ENCODE results near the gene PDYN. TPM values are rescaled to one million over a fixed set of nuclear protein-coding genes. Genes with fewer than 3 reads are reported as not detected.

Gene PDYN
- total RNA-seq, 2 experiments from 2014 or later = not detected

DNA sequence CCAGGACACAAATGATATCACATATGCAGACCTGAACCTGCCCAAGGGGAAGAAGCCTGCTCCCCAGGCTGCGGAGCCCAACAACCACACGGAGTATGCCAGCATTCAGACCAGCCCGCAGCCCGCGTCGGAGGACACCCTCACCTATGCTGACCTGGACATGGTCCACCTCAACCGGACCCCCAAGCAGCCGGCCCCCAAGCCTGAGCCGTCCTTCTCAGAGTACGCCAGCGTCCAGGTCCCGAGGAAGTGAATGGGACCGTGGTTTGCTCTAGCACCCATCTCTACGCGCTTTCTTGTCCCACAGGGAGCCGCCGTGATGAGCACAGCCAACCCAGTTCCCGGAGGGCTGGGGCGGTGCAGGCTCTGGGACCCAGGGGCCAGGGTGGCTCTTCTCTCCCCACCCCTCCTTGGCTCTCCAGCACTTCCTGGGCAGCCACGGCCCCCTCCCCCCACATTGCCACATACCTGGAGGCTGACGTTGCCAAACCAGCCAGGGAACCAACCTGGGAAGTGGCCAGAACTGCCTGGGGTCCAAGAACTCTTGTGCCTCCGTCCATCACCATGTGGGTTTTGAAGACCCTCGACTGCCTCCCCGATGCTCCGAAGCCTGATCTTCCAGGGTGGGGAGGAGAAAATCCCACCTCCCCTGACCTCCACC lies 56.4 kb downstream of the PDYN start:
- no peaks in the 10 kb centered on the region for H3K9me3 Mint-ChIP-seq (ENCODE audit: insufficient read depth)

DNA sequence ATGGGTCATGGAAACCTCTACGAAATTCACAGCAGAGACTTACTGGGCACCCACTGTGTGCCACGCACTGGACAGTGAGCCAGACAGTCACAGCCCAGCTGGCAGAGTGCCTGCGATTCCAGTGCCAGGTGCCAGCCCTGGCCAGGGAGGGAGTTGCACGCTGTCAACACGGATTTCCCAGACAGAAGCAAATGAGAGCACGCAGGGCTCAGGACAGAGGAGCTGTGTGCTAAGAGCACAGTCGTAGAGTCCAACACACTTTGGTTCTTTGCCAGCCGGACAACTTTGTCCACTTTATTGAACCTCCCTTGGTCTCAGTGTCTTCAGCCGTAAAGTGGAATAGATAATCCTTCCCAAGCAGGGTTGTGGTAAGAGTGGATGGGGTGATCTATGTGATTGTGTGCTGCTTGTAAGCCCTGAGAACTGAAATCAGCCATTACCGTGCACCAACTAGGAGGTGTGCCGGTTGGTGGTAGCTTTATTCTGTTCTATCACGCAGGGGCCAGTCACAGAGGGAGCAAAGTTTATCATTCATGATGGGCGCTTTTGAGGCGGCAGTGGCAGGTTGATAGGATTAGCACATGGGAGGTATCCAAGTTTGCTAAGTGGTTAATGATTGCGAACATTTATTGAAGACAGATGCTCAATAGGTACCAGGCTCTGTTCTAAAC lies 58.0 kb downstream of the PDYN start:
- H3K27ac Mint-ChIP-seq = no peak overlapping the region
- H3K27me3 Mint-ChIP-seq (ENCODE audit: low read depth) = peaks cover 5% of the 10 kb centered on the region
- ChIA-PET POLR2A (no interaction called here), CTCF (no interaction called here)
- ATAC-seq = no peak
- no peak overlapping the region for H3K4me3 Mint-ChIP-seq
- DNase-seq = no peak
- no peaks in the 10 kb centered on the region for H3K4me1 Mint-ChIP-seq (ENCODE audit: low read depth)
- no peaks in the 10 kb centered on the region for H3K9me3 Mint-ChIP-seq (ENCODE audit: insufficient read depth)
- no peaks in the 10 kb centered on the region for H3K36me3 Mint-ChIP-seq (ENCODE audit: low read depth)

More for the DNA sequence above, 56.4 kb downstream of the PDYN start:
- no peak overlapping the region for H3K27ac Mint-ChIP-seq
- H3K4me1 Mint-ChIP-seq (ENCODE audit: low read depth) = no peaks in the 10 kb centered on the region
- ATAC-seq (no peak), DNase-seq (no peak)
- no peaks in the 10 kb centered on the region for H3K36me3 Mint-ChIP-seq (ENCODE audit: low read depth)
- ChIA-PET POLR2A (no interaction called here), CTCF (no interaction called here)
- no peak overlapping the region for H3K4me3 Mint-ChIP-seq
- H3K27me3 Mint-ChIP-seq (ENCODE audit: low read depth) = peaks cover 2% of the 10 kb centered on the region

DNA sequence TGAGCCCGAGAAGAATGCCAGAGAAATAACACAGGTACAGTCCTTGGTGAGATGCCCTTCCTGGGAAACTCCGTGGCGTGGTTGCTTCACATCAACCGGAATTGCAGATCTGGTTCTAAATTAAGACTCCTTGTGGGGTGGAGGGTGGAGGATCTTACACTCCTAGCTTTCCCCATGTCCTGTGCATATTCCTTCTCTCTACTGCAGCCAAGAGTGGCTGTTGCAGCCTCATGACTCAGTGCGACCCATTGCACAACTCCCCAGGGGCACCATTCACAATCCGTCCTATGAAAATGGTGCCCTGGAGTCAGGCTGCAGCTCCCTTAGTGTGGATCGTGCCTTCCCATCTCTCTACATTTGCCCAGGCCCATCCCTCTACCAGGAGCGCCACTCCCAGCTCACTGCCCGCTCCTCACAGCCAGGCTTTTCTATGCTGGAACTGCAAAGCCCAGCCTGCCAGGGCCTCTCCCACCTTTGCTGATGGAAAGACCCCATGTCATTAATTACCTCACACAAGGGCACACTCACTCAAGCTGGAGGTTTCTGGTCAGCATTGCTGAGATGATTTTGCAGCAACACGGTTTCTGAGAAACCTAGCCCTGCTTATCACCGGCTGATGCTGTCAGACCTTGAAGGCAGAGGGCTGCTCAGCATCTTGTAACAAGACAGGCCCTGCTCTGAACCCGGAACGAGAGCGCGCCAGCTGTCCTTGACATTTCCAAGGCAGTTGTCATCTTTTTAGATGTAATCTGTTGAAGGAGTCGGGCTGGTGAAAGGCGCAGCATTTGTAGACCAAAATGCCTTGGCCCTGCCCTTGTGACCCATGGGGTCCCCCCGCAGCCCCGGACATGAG lies 58.9 kb downstream of the PDYN start:
- CTCF ChIA-PET = no interaction called here
- no peaks in the 10 kb centered on the region for H3K4me1 Mint-ChIP-seq (ENCODE audit: low read depth)
- DNase-seq = no peak

DNA sequence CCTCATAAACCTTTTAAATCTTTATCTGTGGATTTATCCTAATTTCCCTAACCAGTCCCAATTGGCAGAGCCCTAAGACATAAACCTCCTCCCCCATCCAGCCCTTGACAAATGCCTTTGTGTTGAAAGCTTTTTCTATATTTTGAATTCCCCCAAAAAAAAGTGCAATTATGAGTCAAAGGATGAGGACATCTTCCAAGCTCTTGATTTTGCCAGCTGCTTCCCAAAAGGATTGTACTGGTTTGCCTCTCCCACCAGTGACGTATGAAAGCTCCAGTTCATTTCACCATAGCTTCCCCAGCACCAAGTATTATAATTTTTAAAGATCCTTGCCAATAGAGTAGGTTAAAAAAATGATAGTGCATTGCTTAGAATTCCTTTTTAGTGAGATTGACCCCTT lies 59.7 kb downstream of the PDYN start:
- POLR2A ChIA-PET = no interaction called here
- H3K9me3 Mint-ChIP-seq (ENCODE audit: insufficient read depth) = no peaks in the 10 kb centered on the region
- DNase-seq (no peak), ATAC-seq (no peak)
- H3K4me1 Mint-ChIP-seq (ENCODE audit: low read depth) = no peaks in the 10 kb centered on the region
- H3K27ac Mint-ChIP-seq = no peak overlapping the region
- CTCF ChIA-PET = no interaction called here
- H3K27me3 Mint-ChIP-seq (ENCODE audit: low read depth) = peaks cover 5% of the 10 kb centered on the region
- H3K36me3 Mint-ChIP-seq (ENCODE audit: low read depth) = no peaks in the 10 kb centered on the region
- H3K4me3 Mint-ChIP-seq = no peak overlapping the region

More for the DNA sequence above, 58.9 kb downstream of the PDYN start:
- no peak for ATAC-seq
- Mint-ChIP-seq H3K36me3 (ENCODE audit: low read depth) (no peaks in the 10 kb centered on the region), H3K27me3 (ENCODE audit: low read depth) (peaks cover 5% of the 10 kb centered on the region), H3K4me3 (no peak overlapping the region), H3K9me3 (ENCODE audit: insufficient read depth) (no peaks in the 10 kb centered on the region), H3K27ac (no peak overlapping the region)
- POLR2A ChIA-PET = no interaction called here

DNA sequence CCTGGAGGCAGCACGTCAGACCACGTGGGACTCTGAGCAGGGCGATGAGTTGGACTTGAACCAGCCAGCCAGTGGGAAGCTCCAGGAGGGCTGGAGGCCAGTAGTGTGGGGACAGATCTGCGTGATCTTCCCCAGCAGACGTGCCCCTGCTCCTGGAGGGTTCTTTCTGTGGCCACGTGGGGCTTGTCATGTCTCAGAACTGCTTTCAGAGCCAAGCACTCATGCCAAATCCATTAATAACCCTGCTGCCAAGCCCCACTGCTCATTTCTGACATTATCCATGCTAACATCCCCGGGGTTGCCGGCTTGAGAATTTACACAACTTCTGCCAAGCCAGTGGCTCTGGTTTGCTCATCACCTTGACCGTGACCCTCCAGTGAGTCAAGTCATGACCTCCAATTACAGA lies 60.4 kb downstream of the PDYN start:
- H3K9me3 Mint-ChIP-seq (ENCODE audit: insufficient read depth) = no peaks in the 10 kb centered on the region
- ChIA-PET CTCF (no interaction called here), POLR2A (no interaction called here)
- DNase-seq = no peak
- no peaks in the 10 kb centered on the region for H3K36me3 Mint-ChIP-seq (ENCODE audit: low read depth)
- H3K27ac Mint-ChIP-seq = no peak overlapping the region
- no peak overlapping the region for H3K4me3 Mint-ChIP-seq
- H3K27me3 Mint-ChIP-seq (ENCODE audit: low read depth) = peaks cover 5% of the 10 kb centered on the region
- ATAC-seq = no peak
- H3K4me1 Mint-ChIP-seq (ENCODE audit: low read depth) = no peaks in the 10 kb centered on the region

DNA sequence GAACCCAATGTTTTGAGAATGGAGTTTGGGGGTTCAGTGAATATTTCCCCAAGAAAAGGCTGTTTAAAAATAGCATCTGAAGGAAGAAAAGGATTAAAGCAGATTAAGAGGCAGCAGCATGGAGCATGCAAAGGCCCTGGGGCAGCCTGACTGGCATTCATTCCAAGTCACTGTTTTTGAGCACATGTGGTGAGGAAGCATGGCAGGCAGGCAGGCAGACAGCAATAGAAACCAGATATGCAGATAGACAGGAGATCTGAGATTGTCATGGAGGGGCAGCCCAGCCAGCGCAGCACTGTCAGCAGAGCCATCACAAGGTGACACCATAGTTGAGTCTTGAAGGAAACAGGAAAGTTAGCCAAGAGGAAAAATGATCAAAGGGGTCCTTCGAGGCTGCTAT lies 60.9 kb downstream of the PDYN start:
- DNase-seq (no peak), ATAC-seq (no peak)
- Mint-ChIP-seq H3K4me1 (ENCODE audit: low read depth) (no peaks in the 10 kb centered on the region), H3K36me3 (ENCODE audit: low read depth) (no peaks in the 10 kb centered on the region), H3K27ac (no peak overlapping the region), H3K27me3 (ENCODE audit: low read depth) (peaks cover 9% of the 10 kb centered on the region), H3K4me3 (no peak overlapping the region), H3K9me3 (ENCODE audit: insufficient read depth) (no peaks in the 10 kb centered on the region)
- ChIA-PET CTCF (no interaction called here), POLR2A (no interaction called here)

DNA sequence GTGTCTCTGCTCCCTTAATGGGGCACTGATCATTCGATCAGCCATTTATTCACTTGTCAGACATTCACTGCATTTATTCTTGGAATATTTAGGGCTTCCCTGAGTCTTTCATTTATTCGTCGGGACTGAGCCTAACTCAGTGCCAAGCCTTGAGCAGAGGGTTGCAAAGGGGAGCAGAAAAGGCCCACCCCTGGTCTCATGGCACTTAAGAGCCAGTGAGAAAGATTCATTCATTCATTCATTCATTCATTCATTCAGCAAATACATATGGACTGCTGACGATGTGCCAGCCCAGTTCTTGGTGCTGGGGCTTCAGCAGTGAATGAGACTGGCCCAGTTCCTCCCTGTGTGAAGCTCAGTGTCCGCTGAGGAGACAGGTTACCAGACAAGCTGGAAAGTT lies 62.0 kb downstream of the PDYN start:
- H3K27ac Mint-ChIP-seq = no peak overlapping the region
- peaks cover 9% of the 10 kb centered on the region for H3K27me3 Mint-ChIP-seq (ENCODE audit: low read depth)
- no peaks in the 10 kb centered on the region for H3K4me1 Mint-ChIP-seq (ENCODE audit: low read depth)
- POLR2A ChIA-PET = no interaction called here
- CTCF ChIA-PET = no interaction called here
- H3K36me3 Mint-ChIP-seq (ENCODE audit: low read depth) = no peaks in the 10 kb centered on the region
- no peaks in the 10 kb centered on the region for H3K9me3 Mint-ChIP-seq (ENCODE audit: insufficient read depth)
- no peak for ATAC-seq
- no peak for DNase-seq
- H3K4me3 Mint-ChIP-seq = no peak overlapping the region

DNA sequence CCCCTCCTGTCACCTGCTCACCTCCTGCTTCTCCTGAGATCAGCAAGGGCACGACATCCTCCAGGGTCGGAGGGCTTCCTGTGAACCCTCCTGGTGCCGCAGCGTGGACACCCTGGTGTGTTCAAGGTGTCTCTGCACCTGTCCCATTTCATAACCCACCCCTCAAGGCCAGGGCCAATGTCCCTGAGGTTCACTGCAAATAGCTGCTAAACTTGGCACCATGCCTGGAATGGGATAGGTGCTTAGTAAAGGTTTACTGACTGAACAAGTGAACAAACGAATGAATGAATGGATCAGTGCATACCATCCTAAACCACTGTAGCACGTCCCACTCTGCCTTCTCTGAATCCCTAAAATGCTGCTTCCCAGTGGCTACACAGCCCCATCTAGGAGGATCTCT lies 63.7 kb downstream of the PDYN start:
- H3K4me3 Mint-ChIP-seq = no peak overlapping the region
- H3K36me3 Mint-ChIP-seq (ENCODE audit: low read depth) = no peaks in the 10 kb centered on the region
- no peak overlapping the region for H3K27ac Mint-ChIP-seq
- no peak for DNase-seq
- no peaks in the 10 kb centered on the region for H3K9me3 Mint-ChIP-seq (ENCODE audit: insufficient read depth)
- ChIA-PET CTCF (no interaction called here), POLR2A (no interaction called here)
- no peaks in the 10 kb centered on the region for H3K4me1 Mint-ChIP-seq (ENCODE audit: low read depth)
- no peak for ATAC-seq
- peaks cover 9% of the 10 kb centered on the region for H3K27me3 Mint-ChIP-seq (ENCODE audit: low read depth)

DNA sequence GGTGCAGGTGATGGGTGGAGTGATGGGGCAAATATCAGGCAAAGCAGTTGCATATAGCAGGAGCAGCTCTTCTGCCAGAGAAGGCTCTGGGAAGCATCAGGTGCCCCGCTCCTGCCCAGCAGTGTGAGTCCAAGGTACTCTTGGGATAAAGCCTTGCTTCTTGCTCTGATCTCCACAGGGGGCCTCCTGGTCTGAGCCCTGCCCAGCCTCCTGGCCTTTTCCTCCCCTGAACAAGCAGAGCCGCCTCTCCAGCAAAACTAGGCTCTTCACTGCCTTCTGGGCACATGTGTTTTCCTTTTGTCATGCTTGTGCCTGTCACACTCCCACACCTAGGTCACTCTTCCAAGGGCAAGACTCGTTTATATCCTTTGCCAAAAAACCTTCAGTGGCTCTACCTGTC lies 64.4 kb downstream of the PDYN start:
- H3K36me3 Mint-ChIP-seq (ENCODE audit: low read depth) = no peaks in the 10 kb centered on the region

DNA sequence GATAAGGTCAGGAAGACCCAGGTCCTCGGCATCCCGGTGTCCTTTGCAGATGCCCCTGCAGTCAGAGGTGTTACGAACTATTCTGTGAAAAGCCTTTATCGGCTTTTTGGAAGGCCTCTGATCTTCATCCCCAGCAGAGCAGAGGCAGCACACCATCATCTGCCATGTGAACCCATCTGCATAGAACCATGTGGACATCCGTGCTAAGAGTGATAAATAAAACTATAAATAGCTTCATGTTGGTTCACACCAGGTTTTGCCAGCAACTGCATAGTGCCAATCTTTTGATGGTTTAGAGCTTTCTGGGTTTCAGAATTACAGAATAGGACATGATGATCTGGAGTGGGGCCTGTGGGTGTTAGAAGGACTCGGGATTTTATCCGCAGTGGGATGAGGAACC lies 65.1 kb downstream of the PDYN start:
- Mint-ChIP-seq H3K9me3 (ENCODE audit: insufficient read depth) (no peaks in the 10 kb centered on the region), H3K36me3 (ENCODE audit: low read depth) (no peaks in the 10 kb centered on the region), H3K27ac (no peak overlapping the region), H3K4me1 (ENCODE audit: low read depth) (no peaks in the 10 kb centered on the region), H3K4me3 (no peak overlapping the region), H3K27me3 (ENCODE audit: low read depth) (peaks cover 9% of the 10 kb centered on the region)
- POLR2A ChIA-PET = no interaction called here
- DNase-seq (no peak), ATAC-seq (no peak)
- CTCF ChIA-PET = no interaction called here

More for the DNA sequence above, 64.4 kb downstream of the PDYN start:
- no peak for DNase-seq
- H3K27me3 Mint-ChIP-seq (ENCODE audit: low read depth) = peaks cover 9% of the 10 kb centered on the region
- no peaks in the 10 kb centered on the region for H3K4me1 Mint-ChIP-seq (ENCODE audit: low read depth)
- H3K9me3 Mint-ChIP-seq (ENCODE audit: insufficient read depth) = no peaks in the 10 kb centered on the region
- H3K27ac Mint-ChIP-seq = no peak overlapping the region
- no peak overlapping the region for H3K4me3 Mint-ChIP-seq
- no peak for ATAC-seq
- ChIA-PET CTCF (no interaction called here), POLR2A (no interaction called here)

All from activated CD8-positive, alpha-beta T cell treated with anti-CD3 and anti-CD28 coated beads, Interleukin-2, amount 10 ng/mL, durations not matched to agents 7 days and 5 days (primary cell).